GM19372 (cell line): ENCODE results near the gene UBE2QL1.

Source experiments
- ATAC-seq: cut with Tn5 transposase; IDR thresholded peaks from one replicate; pipeline ENCODE4 v1.9.1; 2021; ENCODE audit warnings: mild to moderate bottlenecking, low read depth, moderate library complexity; ENCODE audit not compliant: unreplicated experiment

Gene UBE2QL1

GRCh38 chr5:6518298-6519057, 69.8 kb downstream of the UBE2QL1 start:
- no peak for ATAC-seq

GRCh38 chr5:6520201-6520600, 71.5 kb downstream of the UBE2QL1 start:
- ATAC-seq = no peak

DNA sequence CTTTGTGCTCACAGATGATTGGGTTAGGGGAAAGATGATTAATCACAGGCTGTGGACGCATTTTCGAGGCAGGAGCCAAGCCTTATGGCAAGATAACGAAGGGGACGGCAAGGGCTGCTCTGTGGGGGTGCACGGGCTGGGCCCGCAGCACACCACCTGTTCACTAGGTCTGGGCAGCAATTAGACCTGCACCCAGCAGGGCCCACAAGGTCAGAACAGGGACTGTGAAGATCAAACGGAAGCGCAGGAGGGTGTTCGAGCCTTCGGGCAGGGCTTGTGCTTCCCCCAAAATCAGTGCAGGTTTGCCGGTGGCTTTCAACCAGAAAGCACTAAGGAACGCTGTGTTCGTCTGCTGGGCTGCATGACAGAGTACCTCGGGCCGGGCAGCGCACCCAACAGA, 73.7 kb downstream of the UBE2QL1 start:
- ATAC-seq = no peak

GRCh38 chr5:6522923-6523322, 74.3 kb downstream of the UBE2QL1 start:
- ATAC-seq = no peak

DNA sequence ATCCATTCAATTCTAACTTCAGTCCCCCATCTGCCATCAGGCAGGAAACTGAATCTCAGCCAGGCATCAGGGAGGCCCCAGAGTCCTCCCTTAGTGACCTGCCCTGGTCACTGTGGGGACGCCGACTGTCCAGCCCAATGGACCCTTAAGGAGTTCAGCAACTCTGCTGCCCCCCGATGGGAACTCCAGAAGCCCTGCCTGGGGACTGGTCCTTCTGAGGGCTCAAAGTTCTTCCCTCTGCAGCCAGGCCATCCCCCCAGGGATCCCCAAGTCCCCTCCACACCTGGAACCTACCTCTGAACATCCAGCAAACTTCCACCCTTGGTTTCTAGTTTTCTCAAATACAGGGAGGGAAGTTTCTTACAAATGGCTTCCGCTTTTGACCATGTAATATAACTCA, 76.8 kb downstream of the UBE2QL1 start:
- no peak for ATAC-seq

DNA sequence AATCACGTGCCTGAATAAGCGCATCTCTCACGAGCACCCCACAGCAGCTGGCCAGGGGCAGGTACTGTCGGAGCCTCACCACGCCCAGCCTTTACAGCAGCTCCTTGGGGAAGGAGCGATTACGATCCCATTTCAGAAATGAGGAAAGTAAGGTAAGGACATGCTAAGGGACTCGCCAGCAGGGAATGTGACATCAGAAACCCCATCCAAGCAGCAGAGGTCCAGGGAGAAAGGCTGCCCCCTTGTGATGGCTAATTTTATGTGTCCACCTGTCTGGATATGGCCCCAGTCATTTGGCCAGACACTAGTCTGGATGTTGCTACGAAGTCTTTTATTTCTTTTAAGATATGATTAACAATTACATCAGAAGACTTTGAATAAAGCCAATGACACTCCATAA, 77.3 kb downstream of the UBE2QL1 start:
- no peak for ATAC-seq

GRCh38 chr5:6527749-6528455, 79.2 kb downstream of the UBE2QL1 start:
- ATAC-seq = no peak

- no peak for ATAC-seq
These were observed 86.9 kb downstream of the UBE2QL1 start for GRCh38 chr5:6535594-6535993.

GRCh38 chr5:6539060-6539459, 90.4 kb downstream of the UBE2QL1 start:
- no peak for ATAC-seq

GRCh38 chr5:6540111-6540827, 91.6 kb downstream of the UBE2QL1 start:
- no peak for ATAC-seq

DNA sequence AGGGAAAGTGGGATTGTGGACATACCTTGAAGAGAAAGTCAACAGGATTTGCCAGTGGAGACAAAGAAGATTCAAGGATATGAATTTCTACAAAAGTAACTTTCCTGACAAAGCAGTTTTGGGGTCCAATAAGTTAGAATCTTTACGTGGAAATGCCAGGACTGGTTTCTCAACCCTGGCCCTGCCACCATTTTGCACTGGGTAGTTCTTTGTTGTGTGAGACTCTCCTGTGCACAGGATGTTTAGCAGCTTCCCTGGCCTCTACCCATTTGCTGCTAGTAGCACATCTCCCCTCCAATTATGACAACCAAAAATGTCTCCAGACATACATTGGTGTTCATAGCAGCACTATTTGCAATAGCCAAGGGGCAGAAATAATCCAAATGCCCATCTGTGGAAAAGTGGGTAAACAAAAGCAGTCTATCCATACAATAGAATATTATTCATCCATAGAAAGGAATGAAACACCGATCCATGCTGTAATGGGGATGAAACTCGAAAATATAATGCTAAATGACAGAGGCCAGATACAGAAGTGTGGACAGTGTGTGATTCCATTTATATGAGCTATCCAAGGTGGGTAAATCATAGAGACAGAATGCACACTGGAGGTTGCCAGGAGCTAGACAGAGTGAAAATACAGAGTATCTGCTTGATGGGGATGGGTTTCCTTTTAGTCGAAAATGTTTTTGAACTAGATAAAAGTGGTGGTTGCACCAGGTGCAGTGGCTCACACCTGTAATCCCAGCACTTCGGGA, 92.8 kb downstream of the UBE2QL1 start:
- ATAC-seq = no peak

GRCh38 chr5:6542421-6543345, 94.0 kb downstream of the UBE2QL1 start:
- no peak for ATAC-seq

- ATAC-seq = no peak
These were observed 94.7 kb downstream of the UBE2QL1 start for GRCh38 chr5:6543346-6543730.

- no peak for ATAC-seq
These were observed 95.3 kb downstream of the UBE2QL1 start for GRCh38 chr5:6543830-6544560.
